Keratinocyte (primary cell): Measurements from ENCODE around the gene PAQR4. TPM values are rescaled to one million over a fixed set of nuclear protein-coding genes. Genes with fewer than 3 reads are reported as not detected.

ENCODE experiments used
- DNase-seq: peaks from one replicate; pipeline ENCODE4 v3.0.0-alpha.2; 2011; ENCODE audit warnings: low read depth, missing footprints, low spot score
- FAIRE-seq: peaks from 2 replicates; lab custom pipeline; 2011; peaks lifted over from hg19 to GRCh38; lab: Jason Lieb, UNC
- H2AFZ ChIP-seq: 2 replicates; pipeline ENCODE4 v1.6.0; 2012; ENCODE audit warnings: low read length, control low read depth, inconsistent platforms; ENCODE audit not compliant: control insufficient read depth
- H3K27ac ChIP-seq: 2 replicates; pipeline ENCODE4 v1.5.1; 2011; ENCODE audit warnings: low read length; ENCODE audit not compliant: control insufficient read depth, insufficient read depth
- H3K27me3 ChIP-seq: 3 replicates; pipeline ENCODE4 v1.6.0; 2011; ENCODE audit warnings: low read length; ENCODE audit not compliant: control insufficient read depth, insufficient read depth; ENCODE audit errors: extremely low read depth
- H3K36me3 ChIP-seq, 2 experiments: 2 replicates in 1 of 2; 3 replicates in 1 of 2; pipeline ENCODE4 v1.5.1; 2011; ENCODE audit warnings: low read length in 2 of 2, mild to moderate bottlenecking in 1 of 2; ENCODE audit not compliant: control insufficient read depth in 2 of 2, insufficient read depth in 2 of 2; ENCODE audit errors: extremely low read depth in 1 of 2
- H3K4me1 ChIP-seq: 3 replicates; pipeline ENCODE4 v1.5.1; 2011; ENCODE audit warnings: low read length; ENCODE audit not compliant: control insufficient read depth, insufficient read depth; ENCODE audit errors: extremely low read depth
- H3K4me2 ChIP-seq: 3 replicates; pipeline ENCODE4 v1.6.0; 2011; ENCODE audit warnings: low read depth, low read length; ENCODE audit not compliant: control insufficient read depth, insufficient read depth; ENCODE audit errors: extremely low read depth
- H3K4me3 ChIP-seq, 3 experiments: fragments of 200-600 bp in 1 of 3; sonication (generic) in 1 of 3; 2 replicates in 2 of 3; 3 replicates in 1 of 3; pipeline ENCODE4 v1.5.1; 2011 to 2016; ENCODE audit warnings: low read length in 3 of 3, mild to moderate bottlenecking in 3 of 3, control low read depth in 2 of 3, inconsistent platforms in 1 of 3, low read depth in 1 of 3, mixed read lengths in 1 of 3, mixed run types in 1 of 3, moderate library complexity in 1 of 3; ENCODE audit not compliant: control insufficient read depth in 2 of 3, insufficient read depth in 2 of 3; ENCODE audit errors: extremely low read depth in 1 of 3
- H3K79me2 ChIP-seq: 2 replicates; pipeline ENCODE4 v1.6.0; 2012; ENCODE audit warnings: low read length; ENCODE audit not compliant: control insufficient read depth, insufficient read depth
- H3K9ac ChIP-seq: 3 replicates; pipeline ENCODE4 v1.6.0; 2011; ENCODE audit warnings: low read length; ENCODE audit not compliant: control insufficient read depth, insufficient read depth; ENCODE audit errors: extremely low read depth
- H3K9me1 ChIP-seq: 3 replicates; pipeline ENCODE4 v1.6.0; 2011; ENCODE audit warnings: low read length; ENCODE audit not compliant: control insufficient read depth, insufficient read depth; ENCODE audit errors: extremely low read depth
- H3K9me3 ChIP-seq: 2 replicates; pipeline ENCODE4 v1.5.1; 2012; ENCODE audit warnings: low read depth, low read length; ENCODE audit not compliant: control insufficient read depth
- H4K20me1 ChIP-seq: 3 replicates; pipeline ENCODE4 v1.6.0; 2011; ENCODE audit warnings: low read length; ENCODE audit not compliant: control insufficient read depth, insufficient read depth; ENCODE audit errors: extremely low read depth
- EZH2 ChIP-seq: IDR thresholded peaks from one replicate; pipeline ENCODE4 v1.6.1; 2012; ENCODE audit warnings: inconsistent platforms, mild to moderate bottlenecking, low read length, moderate library complexity
- dilution Hi-C: fragments of 300-500 bp; cut with MboI; formaldehyde crosslinking; loops from one replicate; pipeline ENCODE4 v1.7.0; 2020; ENCODE audit warnings: low sequenced_read_pairs; ENCODE audit not compliant: extremely low pct_ligation_motif_present
- polyA plus RNA-seq, 5 experiments: library from polyadenylated mRNA; depleted of rRNA in 3 of 5; stranded (reverse) in 3 of 5; stranded (forward) in 1 of 5; unstranded in 1 of 5; fragments of >200 nt; gene quantifications; 1 replicate in 1 of 5; 2 replicates in 3 of 5; 3 replicates in 1 of 5; pipeline versions ENCODE4 v1.2.1 to v1.2.3, GENCODE V29; 2011 to 2012; ENCODE audit warnings: missing spikeins in 2 of 5, low read depth in 1 of 5, low replicate concordance in 1 of 5
- TF ChIP-seq, protein P1 (sequence below), 3 experiments: IDR thresholded peaks in 1 of 3; conservative IDR thresholded peaks in 1 of 3; optimal IDR thresholded peaks in 1 of 3; 2 replicates in 2 of 3; 3 replicates in 1 of 3; pipeline versions ENCODE3 to v1.5.1; 2011; ENCODE audit warnings: low read length in 3 of 3, mild to moderate bottlenecking in 3 of 3, moderate library complexity in 2 of 3, control low read depth in 1 of 3, inconsistent platforms in 1 of 3; ENCODE audit not compliant: insufficient read depth in 2 of 3; ENCODE audit errors: extremely low read depth in 1 of 3

The PAQR4 gene
- polyA plus RNA-seq, 1 donor (not counting 4 experiments of a cell fraction or from before 2014, with no cell fraction given), result 16.8 TPM

- H3K4me1 ChIP-seq, result no peaks in the 10 kb centered on the region
- peaks cover 2% of the 10 kb centered on the region for H4K20me1 ChIP-seq
- H3K9me1 ChIP-seq, result no peaks in the 10 kb centered on the region
- DNase-seq (no peak), FAIRE-seq (no peak)
- dilution Hi-C loops, result no loop called here
- H3K27ac ChIP-seq, result no peak overlapping the region
- H3K4me2 ChIP-seq, result no peak overlapping the region
- H3K9me3 ChIP-seq, result no peaks in the 10 kb centered on the region
- peaks cover 16 to 41% of the 10 kb centered on the region in 2 experiments for H3K36me3 ChIP-seq
- no peak overlapping the region for H3K9ac ChIP-seq
- H2AFZ ChIP-seq, result no peak overlapping the region
- no peaks in the 10 kb centered on the region for H3K79me2 ChIP-seq
- no peak overlapping the region for H3K4me3 ChIP-seq
- TF ChIP-seq, protein P1, sequence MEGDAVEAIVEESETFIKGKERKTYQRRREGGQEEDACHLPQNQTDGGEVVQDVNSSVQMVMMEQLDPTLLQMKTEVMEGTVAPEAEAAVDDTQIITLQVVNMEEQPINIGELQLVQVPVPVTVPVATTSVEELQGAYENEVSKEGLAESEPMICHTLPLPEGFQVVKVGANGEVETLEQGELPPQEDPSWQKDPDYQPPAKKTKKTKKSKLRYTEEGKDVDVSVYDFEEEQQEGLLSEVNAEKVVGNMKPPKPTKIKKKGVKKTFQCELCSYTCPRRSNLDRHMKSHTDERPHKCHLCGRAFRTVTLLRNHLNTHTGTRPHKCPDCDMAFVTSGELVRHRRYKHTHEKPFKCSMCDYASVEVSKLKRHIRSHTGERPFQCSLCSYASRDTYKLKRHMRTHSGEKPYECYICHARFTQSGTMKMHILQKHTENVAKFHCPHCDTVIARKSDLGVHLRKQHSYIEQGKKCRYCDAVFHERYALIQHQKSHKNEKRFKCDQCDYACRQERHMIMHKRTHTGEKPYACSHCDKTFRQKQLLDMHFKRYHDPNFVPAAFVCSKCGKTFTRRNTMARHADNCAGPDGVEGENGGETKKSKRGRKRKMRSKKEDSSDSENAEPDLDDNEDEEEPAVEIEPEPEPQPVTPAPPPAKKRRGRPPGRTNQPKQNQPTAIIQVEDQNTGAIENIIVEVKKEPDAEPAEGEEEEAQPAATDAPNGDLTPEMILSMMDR (optimal IDR thresholded peaks at IDR 0.05 in 1 of 3, IDR thresholded peaks at IDR 0.05 in 1 of 3, conservative IDR thresholded peaks at IDR 0.05 in 1 of 3; ENCODE audit: extremely low read depth in 1 of 3, insufficient read depth in 2 of 3, low read length in 3 of 3), result no peak
- TF ChIP-seq EZH2, result no peak
- H3K27me3 ChIP-seq, result no peaks in the 10 kb centered on the region
Observed at GRCh38 chr16:2933136-2933535, 36.0 kb upstream of the PAQR4 start.

GRCh38 chr16:2933701-2934100, 35.4 kb upstream of the PAQR4 start:
- H3K4me3 ChIP-seq, result no peak overlapping the region
- FAIRE-seq (no peak), DNase-seq (no peak)
- no peak for TF ChIP-seq EZH2
- TF ChIP-seq, protein P1 (optimal IDR thresholded peaks at IDR 0.05 in 1 of 3, IDR thresholded peaks at IDR 0.05 in 1 of 3, conservative IDR thresholded peaks at IDR 0.05 in 1 of 3; ENCODE audit: extremely low read depth in 1 of 3, insufficient read depth in 2 of 3, low read length in 3 of 3), result no peak
- no peak overlapping the region for H3K27ac ChIP-seq
- H3K4me2 ChIP-seq, result no peak overlapping the region
- no peak overlapping the region for H3K9ac ChIP-seq
- no peaks in the 10 kb centered on the region for H3K79me2 ChIP-seq
- no peaks in the 10 kb centered on the region for H3K4me1 ChIP-seq
- H4K20me1 ChIP-seq, result peaks cover 2% of the 10 kb centered on the region
- dilution Hi-C loops, result no loop called here
- H3K36me3 ChIP-seq, result peaks cover 17 to 39% of the 10 kb centered on the region in 2 experiments
- H3K27me3 ChIP-seq, result no peaks in the 10 kb centered on the region
- H3K9me1 ChIP-seq, result no peaks in the 10 kb centered on the region
- no peaks in the 10 kb centered on the region for H3K9me3 ChIP-seq
- no peak overlapping the region for H2AFZ ChIP-seq
